ENCODE data around the gene PWWP2A. TPM values are rescaled to one million over a fixed set of nuclear protein-coding genes. Genes with fewer than 3 reads are reported as not detected.

PWWP2A gene
- total RNA-seq, 1 experiment from 2014 or later: 61.1 TPM

- ATAC-seq: no peak
- H3K4me3 Mint-ChIP-seq: no peak overlapping the region
- H3K36me3 Mint-ChIP-seq: peaks cover 9% of the 10 kb centered on the region
- no peaks in the 10 kb centered on the region; the same call in 1 of the 2 replicates for H3K27me3 Mint-ChIP-seq (ENCODE audit: low read depth)
- no peak overlapping the region for H3K27ac Mint-ChIP-seq
- ChIA-PET POLR2A (interaction anchor here (0.5 kb wide), 1 partner anchor 9 kb away, joined by 4 read pairs; no protein-coding TSS in a partner anchor), CTCF (interaction anchor here (1.2 to 2.0 kb wide), 2 partner anchors 261 to 354 kb away, joined by 4 to 5 read pairs; no protein-coding TSS in a partner anchor)
- H3K9me3 Mint-ChIP-seq: no peaks in the 10 kb centered on the region
- TF ChIP-seq MLX (CRISPR knock-in tag; IDR thresholded peaks at IDR 0.05) (no peak), IRF2 (CRISPR knock-in tag; IDR thresholded peaks at IDR 0.05; ENCODE audit: borderline replicate concordance, low read depth) (no peak), CREM (CRISPR knock-in tag; IDR thresholded peaks at IDR 0.05) (no peak), NR3C1 (CRISPR knock-in tag; conservative IDR thresholded peaks at IDR 0.05; ENCODE audit: low read depth) (no peak), CBFB (CRISPR knock-in tag; IDR thresholded peaks at IDR 0.05; ENCODE audit: low read depth) (no peak), E2F5 (CRISPR knock-in tag; IDR thresholded peaks at IDR 0.05) (no peak), ZNF317 (CRISPR knock-in tag; IDR thresholded peaks at IDR 0.05; ENCODE audit: borderline replicate concordance, low read depth) (no peak), ZNF138 (CRISPR knock-in tag; conservative IDR thresholded peaks at IDR 0.05) (no peak), CREB1 (CRISPR knock-in tag; IDR thresholded peaks at IDR 0.05) (no peak), OVOL2 (CRISPR knock-in tag; IDR thresholded peaks at IDR 0.05; ENCODE audit: borderline replicate concordance) (no peak), HMGA2 (CRISPR knock-in tag; IDR thresholded peaks at IDR 0.05) (no peak), PRDM15 (CRISPR knock-in tag; IDR thresholded peaks at IDR 0.05) (no peak), NFE2L1 (CRISPR knock-in tag; IDR thresholded peaks at IDR 0.05) (no peak), PRRX2 (CRISPR knock-in tag; IDR thresholded peaks at IDR 0.05) (no peak), EMX1 (CRISPR knock-in tag; IDR thresholded peaks at IDR 0.05) (no peak)
- H3K4me1 Mint-ChIP-seq: peaks cover 29% of the 10 kb centered on the region
- DNase-seq (ENCODE audit: low spot score): no peak
Measured at GRCh38 chr5:160084144-160084543, 35.1 kb downstream of the PWWP2A start.

- peaks cover 29% of the 10 kb centered on the region for H3K4me1 Mint-ChIP-seq
- ChIA-PET POLR2A (no interaction called here), CTCF (interaction anchor here (1.2 to 2.0 kb wide), 4 partner anchors 77 to 355 kb away, joined by 4 to 6 read pairs (median 4); no protein-coding TSS in a partner anchor)
- H3K36me3 Mint-ChIP-seq: peaks cover 11% of the 10 kb centered on the region
- H3K27me3 Mint-ChIP-seq (ENCODE audit: low read depth): no peaks in the 10 kb centered on the region; the same call in 1 of the 2 replicates
- no peak for ATAC-seq
- peak overlapping the region; percentile 84 for H3K27ac Mint-ChIP-seq
- DNase-seq (ENCODE audit: low spot score): no peak
- H3K9me3 Mint-ChIP-seq: no peaks in the 10 kb centered on the region
- no peak overlapping the region for H3K4me3 Mint-ChIP-seq
- TF ChIP-seq CREM (CRISPR knock-in tag; IDR thresholded peaks at IDR 0.05): no peak
- no peak for TF ChIP-seq CDX4 (CRISPR knock-in tag; IDR thresholded peaks at IDR 0.05; ENCODE audit: borderline replicate concordance)
- no peak for TF ChIP-seq ELF4 (CRISPR knock-in tag; IDR thresholded peaks at IDR 0.05; ENCODE audit: low read depth)
- no peak for TF ChIP-seq GRHL2 (CRISPR knock-in tag; IDR thresholded peaks at IDR 0.05; ENCODE audit: insufficient replicate concordance, severe bottlenecking)
- TF ChIP-seq CBFB (CRISPR knock-in tag; IDR thresholded peaks at IDR 0.05; ENCODE audit: low read depth): no peak
- TF ChIP-seq PRDM15 (CRISPR knock-in tag; IDR thresholded peaks at IDR 0.05): no peak
- no peak for TF ChIP-seq HMGA2 (CRISPR knock-in tag; IDR thresholded peaks at IDR 0.05)
- TF ChIP-seq TCF7 (CRISPR knock-in tag; IDR thresholded peaks at IDR 0.05; ENCODE audit: low read depth): no peak
- TF ChIP-seq HMGXB4 (CRISPR knock-in tag; IDR thresholded peaks at IDR 0.05): no peak
- no peak for TF ChIP-seq EMX1 (CRISPR knock-in tag; IDR thresholded peaks at IDR 0.05)
- no peak for TF ChIP-seq FOXK1 (CRISPR knock-in tag; IDR thresholded peaks at IDR 0.05)
- no peak for TF ChIP-seq USF2 (CRISPR knock-in tag; IDR thresholded peaks at IDR 0.05)
- no peak for TF ChIP-seq NR1H2 (CRISPR knock-in tag; IDR thresholded peaks at IDR 0.05)
Measured at GRCh38 chr5:160083501-160083900, 35.7 kb downstream of the PWWP2A start.

Data from WTC11 (cell line).